ENCODE results near the gene ENKD1. TPM values are rescaled to one million over a fixed set of nuclear protein-coding genes. Genes with fewer than 3 reads are reported as not detected.

The ENKD1 gene
- total RNA-seq, 1 donor from 2014 or later = 5.1 TPM

Other genes with a start within 250 kb of the ENKD1 start
- 0.36 and 0.93 TPM in 2 replicates for gene HSD11B2, start 235.6 kb downstream of the ENKD1 start, total RNA-seq
- gene ATP6V0D1, start 185.6 kb downstream of the ENKD1 start, total RNA-seq = 57.2 and 59.6 TPM in 2 replicates
- gene AGRP, start 183.2 kb downstream of the ENKD1 start, total RNA-seq = not detected in 2 replicates
- 14.4 and 14.5 TPM in 2 replicates for gene RIPOR1, start 137.9 kb downstream of the ENKD1 start, total RNA-seq
- gene CTCF, start 104.2 kb downstream of the ENKD1 start, total RNA-seq = 82.9 and 84.0 TPM in 2 replicates
- gene CARMIL2, start 21.6 kb downstream of the ENKD1 start, total RNA-seq = 178 and 195 TPM in 2 replicates
- gene ACD, start 6.5 kb downstream of the ENKD1 start, total RNA-seq = 39.1 and 41.1 TPM in 2 replicates
- 10.1 TPM in 2 replicates for gene PARD6A, start 5.8 kb downstream of the ENKD1 start, total RNA-seq
- gene C16orf86, start 64 bp upstream of the ENKD1 start, total RNA-seq = 0.95 and 1.9 TPM in 2 replicates
- 12.1 and 14.2 TPM in 2 replicates for gene GFOD2, start 52.6 kb upstream of the ENKD1 start, total RNA-seq
- 22.7 and 23.2 TPM in 2 replicates for gene RANBP10, start 139.8 kb upstream of the ENKD1 start, total RNA-seq
- gene TSNAXIP1, start 140.1 kb upstream of the ENKD1 start, total RNA-seq = 0.36 and 0.73 TPM in 2 replicates
- gene THAP11, start 175.6 kb upstream of the ENKD1 start, total RNA-seq = 44.3 and 45.8 TPM in 2 replicates
- gene NUTF2, start 180.2 kb upstream of the ENKD1 start, total RNA-seq = 138 and 143 TPM in 2 replicates
- gene CENPT, start 180.9 kb upstream of the ENKD1 start, total RNA-seq = 54.2 and 54.4 TPM in 2 replicates
- 106 and 112 TPM in 2 replicates for gene EDC4, start 206.3 kb upstream of the ENKD1 start, total RNA-seq
- 0.61 and 0.84 TPM in 2 replicates for gene NRN1L, start 218.1 kb upstream of the ENKD1 start, total RNA-seq
- gene PSKH1, start 226.5 kb upstream of the ENKD1 start, total RNA-seq = 20.7 and 22.1 TPM in 2 replicates